Embryonic facial prominence (tissue), 1 donor: ENCODE measurements around the gene FBXO42.
"Not testable (repeated sequence)": the region's sequence is repeated elsewhere in the genome, so short reads cannot be mapped to it uniquely, and the experiment has no call there.

Experiments
- DNase-seq: peaks from one replicate; pipeline ENCODE4 v3.0.0-alpha.2; 2016; ENCODE audit errors: extremely low spot score

The FBXO42 gene

GRCh38 chr1:16266411-16267118 lies 85.7 kb downstream of the FBXO42 start:
- DNase-seq: no peak

DNA sequence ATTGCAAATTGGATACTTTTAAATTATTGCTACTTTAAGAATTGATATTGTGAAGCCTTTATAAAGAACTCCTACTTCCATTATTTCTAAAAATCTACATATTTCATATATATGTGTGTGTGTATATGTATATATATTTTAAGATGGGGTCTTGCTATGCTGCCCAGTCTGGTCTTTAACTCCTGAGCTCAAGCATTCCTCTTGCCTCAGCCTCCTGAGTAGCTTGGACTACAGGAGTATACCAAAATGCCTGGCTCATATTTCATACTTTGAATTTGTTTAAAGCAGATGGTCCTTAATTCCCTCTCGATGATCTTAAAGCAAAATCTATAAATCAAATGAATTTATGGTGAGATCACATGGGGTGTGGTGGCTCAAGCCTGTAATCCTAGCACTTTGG lies 90.2 kb downstream of the FBXO42 start:
- DNase-seq: no peak

DNA sequence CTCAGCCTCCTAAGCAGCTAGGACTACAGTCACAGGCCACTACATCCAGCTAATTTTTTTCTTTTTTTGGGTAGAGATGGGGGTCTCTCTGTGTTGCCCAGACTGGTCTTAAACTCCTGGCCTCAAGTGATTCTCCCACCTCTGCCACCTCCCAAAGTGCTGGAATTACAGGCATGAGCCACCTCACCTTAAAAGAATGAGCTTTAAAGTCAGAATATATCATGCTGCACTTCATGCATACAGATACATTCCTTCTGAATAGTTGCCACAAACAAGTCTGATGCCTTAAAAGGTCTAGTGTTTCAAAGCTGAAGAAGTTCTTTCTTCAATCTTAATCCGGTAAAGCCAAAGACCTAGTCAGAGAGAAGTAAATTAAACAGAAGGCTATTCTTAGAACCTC lies 91.5 kb downstream of the FBXO42 start:
- no peak for DNase-seq

DNA sequence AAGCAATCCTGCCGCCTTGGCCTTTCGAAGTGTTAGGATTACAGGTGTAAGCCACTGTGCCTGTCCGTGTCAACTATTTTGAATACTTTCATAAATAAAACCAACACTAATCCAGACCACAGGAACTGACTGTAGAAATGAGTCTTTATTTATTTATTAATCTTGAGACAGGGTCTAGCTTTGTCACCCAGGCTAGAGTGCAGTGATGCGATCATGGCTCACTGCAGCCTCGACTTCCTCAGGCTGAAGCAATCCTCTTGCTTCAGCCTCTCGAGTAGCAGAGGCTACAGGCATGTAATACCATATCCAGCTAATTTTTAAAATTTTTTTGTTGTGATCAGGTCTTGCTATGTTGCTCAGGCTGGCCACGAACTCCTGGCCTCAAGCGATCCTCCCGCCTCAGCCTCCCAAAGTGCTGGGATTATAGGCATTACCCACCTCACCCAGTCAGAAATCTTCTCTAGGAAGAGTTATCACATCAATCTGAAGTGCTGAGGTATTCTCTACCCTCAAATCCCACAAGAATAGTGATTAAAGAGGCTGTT lies 93.6 kb downstream of the FBXO42 start:
- no peak for DNase-seq

- DNase-seq: no peak
Measured at GRCh38 chr1:16257968-16258367, 94.3 kb downstream of the FBXO42 start.

DNA sequence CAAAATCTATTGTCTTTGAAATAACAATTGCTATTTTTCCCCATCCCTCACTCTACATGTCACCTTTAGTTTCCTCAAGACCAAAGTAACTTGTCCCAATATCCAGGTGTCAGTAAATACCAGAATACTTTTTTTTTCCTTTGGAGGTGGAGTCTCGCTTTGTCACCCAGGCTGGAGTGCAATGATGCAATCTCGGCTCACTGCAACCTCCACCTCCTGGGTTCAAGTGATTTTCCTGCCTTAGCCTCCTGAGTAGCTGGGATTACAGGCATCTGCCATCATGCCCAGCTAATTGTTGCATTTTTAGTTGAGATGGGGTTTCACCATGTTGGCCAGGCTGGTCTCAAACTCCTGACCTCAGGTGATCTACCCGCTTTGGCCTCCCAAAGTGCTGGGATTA lies 94.7 kb downstream of the FBXO42 start:
- DNase-seq: not testable (repeated sequence)

- DNase-seq: no peak
Measured at GRCh38 chr1:16256478-16256877, 95.8 kb downstream of the FBXO42 start.

DNA sequence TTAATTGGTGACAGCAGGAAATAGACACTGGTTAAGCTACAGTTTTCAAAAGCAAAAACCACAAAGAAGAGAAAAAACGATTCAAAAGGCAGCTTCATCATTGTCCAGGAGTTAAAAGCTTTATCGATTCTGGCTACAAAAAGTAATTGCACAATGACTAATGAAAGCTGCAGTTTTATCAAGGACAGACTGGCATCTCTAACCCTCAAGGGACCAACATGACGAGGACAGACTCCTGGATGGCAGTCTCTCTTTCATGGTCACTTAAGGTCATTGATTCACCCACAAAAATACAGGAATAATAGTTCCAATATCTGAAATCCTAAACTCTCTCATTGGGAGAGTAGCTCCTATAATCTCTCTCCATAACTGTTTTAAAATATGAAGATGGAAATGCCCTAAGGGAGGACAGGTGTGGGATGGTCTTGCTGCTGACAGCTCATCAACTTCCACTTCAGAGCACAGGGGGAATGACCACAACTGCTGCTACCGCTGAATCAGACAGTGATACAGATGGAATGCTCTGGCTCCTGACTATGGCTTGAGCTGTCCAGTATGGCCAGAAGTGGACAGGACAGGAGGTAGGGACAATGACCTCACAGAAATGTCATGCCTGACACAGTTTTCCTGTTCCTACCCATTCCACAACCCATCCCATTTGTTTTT lies 97.9 kb downstream of the FBXO42 start:
- DNase-seq: no peak

DNA sequence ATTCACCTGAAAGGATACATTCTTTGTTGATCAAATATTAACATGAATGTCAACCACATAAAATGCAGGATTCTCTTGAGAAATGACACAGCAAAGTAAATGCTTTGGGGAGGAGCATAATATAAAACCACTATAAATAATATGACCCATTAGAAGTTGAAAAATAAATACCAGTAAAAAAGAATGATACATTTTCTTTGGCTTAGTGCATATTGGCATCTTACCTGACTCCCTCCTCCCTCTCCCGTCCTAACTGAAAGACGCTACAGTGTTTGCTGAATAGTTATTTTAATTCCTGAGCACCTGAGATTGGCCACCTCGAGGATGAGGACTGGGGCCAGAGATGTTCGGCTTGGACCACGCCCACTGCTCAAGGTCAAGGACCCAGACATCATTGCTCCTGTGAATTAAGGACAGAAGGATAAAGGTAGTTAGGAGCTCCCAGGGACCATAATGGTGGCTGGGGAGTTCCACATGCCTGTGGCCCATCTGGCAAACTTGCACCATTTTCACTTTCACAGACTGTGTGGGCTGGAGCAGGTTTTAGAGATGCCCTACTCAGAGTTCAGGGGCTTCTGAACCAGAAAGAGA lies 98.9 kb downstream of the FBXO42 start:
- no peak for DNase-seq

DNA sequence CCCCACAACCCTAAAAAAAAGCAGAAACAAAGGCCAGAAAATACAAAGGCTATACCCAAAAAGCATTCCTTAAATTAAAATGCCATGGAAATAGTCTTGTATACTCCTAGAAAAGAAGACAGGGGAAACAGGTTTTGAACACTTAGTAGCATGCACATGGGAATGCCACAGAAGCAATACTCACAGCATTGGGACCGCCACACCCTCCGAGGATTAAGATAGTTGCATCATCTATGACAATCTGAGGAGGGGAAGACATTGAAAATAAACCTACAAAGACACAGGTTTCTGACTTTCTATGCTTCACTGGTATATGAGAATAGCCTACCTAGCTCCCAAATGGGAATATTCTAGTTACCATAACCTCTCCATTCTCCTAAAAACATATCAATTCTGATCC lies 99.4 kb downstream of the FBXO42 start:
- DNase-seq: no peak

GRCh38 chr1:16251381-16251780 lies 100.9 kb downstream of the FBXO42 start:
- no peak for DNase-seq

DNA sequence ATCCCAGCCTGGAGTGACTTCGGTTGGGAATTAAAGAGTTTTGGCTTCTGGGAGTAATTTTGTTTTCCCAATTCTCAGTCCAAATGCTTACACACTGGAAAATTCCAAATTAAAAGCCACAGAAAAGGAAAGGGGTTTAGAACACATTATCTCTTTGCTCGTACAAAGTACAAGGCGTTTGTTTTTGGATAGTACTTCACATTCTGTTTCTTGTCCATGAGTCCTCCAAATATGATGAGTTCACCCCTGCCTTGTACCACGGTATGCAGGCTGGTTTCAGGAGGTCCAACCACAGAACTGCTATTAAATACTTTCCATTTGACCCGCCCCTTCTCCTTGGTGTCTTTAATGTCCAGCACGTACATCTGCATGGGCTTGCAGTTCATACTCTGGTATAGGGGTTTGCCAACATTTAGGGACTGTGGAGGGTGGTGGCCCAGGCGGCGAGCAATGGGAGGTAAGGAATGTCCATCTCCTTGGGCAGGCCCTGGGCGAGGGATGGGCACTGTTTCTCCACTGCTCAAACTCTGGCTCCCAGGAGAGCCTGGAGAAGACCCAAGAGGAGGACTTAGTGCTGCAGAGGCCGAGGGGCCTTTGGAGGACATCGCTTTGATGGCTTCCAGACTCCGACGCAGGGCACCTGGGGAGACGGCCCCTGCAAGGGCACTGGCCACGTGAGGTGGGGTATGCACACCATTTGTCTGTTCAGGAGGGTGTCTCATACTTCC lies 101.6 kb downstream of the FBXO42 start:
- DNase-seq: no peak

DNA sequence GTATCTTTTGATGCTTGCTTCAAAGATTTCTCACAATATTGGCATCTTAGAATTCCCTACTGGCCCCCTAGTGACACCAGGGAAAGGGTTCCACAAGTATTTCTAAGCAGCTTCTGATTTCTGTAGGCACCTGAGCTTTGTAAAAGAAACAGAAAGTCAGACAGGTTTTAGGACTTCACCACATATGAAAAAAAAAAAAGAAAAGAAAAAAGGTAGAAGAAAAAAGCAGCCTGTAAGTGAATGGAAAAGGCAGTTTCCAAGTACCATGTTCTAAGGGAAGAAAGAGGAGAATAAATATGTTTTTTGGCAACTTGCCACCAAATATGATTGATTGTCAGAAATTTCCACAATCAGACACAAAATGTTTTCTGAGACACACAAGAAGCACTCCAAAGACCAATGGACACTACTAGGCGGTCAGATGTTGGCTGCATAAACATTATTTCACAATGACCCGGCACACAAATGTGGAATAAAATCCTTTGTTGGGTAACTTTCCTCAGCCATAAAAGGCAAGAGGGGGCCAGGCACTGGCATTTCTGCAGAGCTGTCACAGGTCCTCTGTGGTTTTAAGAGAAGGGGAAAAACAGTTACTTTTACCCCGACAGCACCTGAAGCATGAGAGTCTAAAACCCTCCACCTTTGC lies 102.6 kb downstream of the FBXO42 start:
- DNase-seq: no peak

DNA sequence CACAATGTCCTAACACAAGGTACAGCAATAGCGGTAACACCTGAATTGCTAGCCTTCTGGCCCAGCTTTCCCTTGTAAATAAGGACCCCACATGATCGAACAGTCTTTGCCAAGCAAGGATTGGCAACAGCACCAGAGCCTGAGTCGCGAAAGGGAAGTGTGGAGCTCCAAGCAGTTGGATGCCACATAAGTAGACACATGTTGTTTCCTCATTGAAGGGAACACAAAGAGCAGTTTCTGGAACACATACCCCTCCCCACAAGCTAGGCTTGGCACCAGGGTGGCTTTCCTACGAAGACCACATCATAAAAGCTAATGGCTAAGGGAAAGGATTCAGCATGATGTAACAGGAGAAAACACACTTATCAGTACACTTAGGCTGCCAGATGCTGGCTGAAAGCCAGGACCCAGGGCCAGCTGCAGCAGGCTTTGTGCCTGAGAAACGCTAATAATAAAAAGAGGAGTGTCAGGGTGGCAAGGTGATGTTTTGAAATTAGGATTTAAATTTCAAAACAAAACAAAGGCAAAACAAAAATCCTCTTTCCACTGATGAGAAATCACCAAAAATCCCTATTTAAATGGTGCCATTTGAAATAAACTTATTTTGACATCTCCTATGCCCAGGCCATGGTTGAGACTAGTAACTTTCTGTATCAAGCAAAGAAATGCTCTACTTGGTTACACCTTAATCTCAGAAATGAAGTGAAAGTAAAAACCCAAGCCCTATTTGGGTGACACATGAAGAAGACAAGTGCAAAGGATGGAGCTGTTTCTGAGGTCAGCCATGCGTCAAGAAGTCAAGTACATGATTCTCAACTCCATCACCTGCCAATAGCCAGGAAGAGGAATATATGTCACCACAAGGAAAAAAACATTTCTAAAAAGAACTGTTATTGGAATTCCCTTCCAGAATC lies 103.4 kb downstream of the FBXO42 start:
- DNase-seq: no peak

GRCh38 chr1:16248007-16248436 lies 104.3 kb downstream of the FBXO42 start:
- no peak for DNase-seq

DNA sequence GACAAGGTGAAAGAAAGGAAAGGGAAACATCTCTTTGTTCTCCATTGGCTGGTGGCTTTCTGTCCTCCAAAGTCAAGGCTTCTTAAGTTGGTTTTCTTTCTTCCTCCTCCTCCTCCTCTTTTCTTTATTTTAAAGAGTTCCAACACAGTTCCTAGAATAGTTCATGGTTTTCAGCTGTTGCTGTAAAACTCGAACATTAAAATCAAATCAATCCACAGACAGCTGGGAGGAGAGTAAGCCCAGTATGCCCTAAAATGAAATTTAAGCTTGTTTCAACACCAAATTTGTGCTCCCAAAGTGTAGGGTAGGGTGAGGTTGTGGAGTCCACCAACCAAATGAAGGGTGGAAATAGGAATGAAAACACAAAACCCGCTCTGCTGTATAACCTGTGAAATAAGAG lies 104.8 kb downstream of the FBXO42 start:
- no peak for DNase-seq

GRCh38 chr1:16246961-16247360 lies 105.3 kb downstream of the FBXO42 start:
- DNase-seq: no peak

DNA sequence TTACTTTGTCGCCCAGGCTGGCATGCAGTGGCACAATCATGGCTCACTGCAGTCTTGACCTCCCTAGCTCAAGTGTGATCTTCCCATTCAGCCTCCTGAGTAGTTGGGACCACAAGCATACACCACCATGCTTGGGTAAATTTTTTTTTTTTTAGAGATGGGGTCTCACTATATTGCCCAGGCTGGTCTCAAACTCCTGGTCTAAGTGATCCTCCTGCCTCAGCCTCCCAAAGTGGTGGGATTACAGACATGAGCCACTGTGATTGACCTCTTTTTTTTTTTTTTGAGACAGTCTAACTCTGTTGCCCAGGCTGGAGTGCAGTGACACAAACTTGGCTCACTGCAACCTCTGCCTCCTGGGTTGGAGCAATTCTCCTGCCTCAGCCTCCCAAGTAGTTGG lies 106.0 kb downstream of the FBXO42 start:
- not testable (repeated sequence) for DNase-seq

- DNase-seq: no peak
Measured at GRCh38 chr1:16245476-16246196, 106.6 kb downstream of the FBXO42 start.
